Transverse colon (tissue), 4 donors: ENCODE measurements around the gene ANKS1B. TPM values are rescaled to one million over a fixed set of nuclear protein-coding genes. Genes with fewer than 3 reads are reported as not detected.

Experiments
- DNase-seq: peaks from one replicate; pipeline ENCODE4 v3.0.0-alpha.2; 2019
- H3K27ac ChIP-seq, 4 donors: fragments of 200-600 bp; sonication (generic); 2 replicates each; pipeline ENCODE4 v1.5.1; 2016 to 2018; ENCODE audit warnings: inconsistent platforms in 4 of 4
- H3K27me3 ChIP-seq: fragments of 200-600 bp; sonication (generic); 2 replicates; pipeline ENCODE4 v1.5.1; 2017; ENCODE audit warnings: inconsistent platforms
- H3K36me3 ChIP-seq, 4 donors: fragments of 200-600 bp; sonication (generic); 2 replicates each; pipeline ENCODE4 v1.5.1; 2017 to 2019; ENCODE audit warnings: inconsistent platforms in 4 of 4
- H3K4me1 ChIP-seq, 4 donors: fragments of 200-600 bp; sonication (generic); 2 replicates each; pipeline ENCODE4 v1.5.1; 2017 to 2020; ENCODE audit warnings: inconsistent platforms in 4 of 4
- H3K4me3 ChIP-seq, 4 donors: fragments of 200-600 bp; sonication (generic); 1 replicate in 1 of 4; 2 replicates in 3 of 4; pipeline versions ENCODE4 v1.5.1 to v1.6.1; 2017 to 2019; ENCODE audit warnings: inconsistent platforms in 4 of 4
- H3K9me3 ChIP-seq, 2 donors: fragments of 200-600 bp; sonication (generic); 2 replicates each; pipeline ENCODE4 v1.5.1; 2017 to 2019; ENCODE audit warnings: inconsistent platforms in 2 of 2
- CTCF ChIP-seq, 5 experiments: fragments of 200-600 bp in 3 of 5; fragments of 450-650 bp in 2 of 5; sonication (generic) in 3 of 5; IDR thresholded peaks; 1 replicate in 2 of 5; 2 replicates in 3 of 5; pipeline ENCODE4 v1.5.1; 2016 to 2017; ENCODE audit warnings: antibody characterized with exemption in 5 of 5, inconsistent platforms in 3 of 5, mild to moderate bottlenecking in 2 of 5, moderate library complexity in 1 of 5
- EP300 ChIP-seq: sonication (generic); formaldehyde crosslinking; IDR thresholded peaks from one replicate; pipeline ENCODE4 v1.6.1; 2017; ENCODE audit warnings: antibody characterized with exemption, low read depth
- POLR2A ChIP-seq: fragments of 450-650 bp; IDR thresholded peaks from one replicate; pipeline ENCODE4 v1.6.1; 2016; ENCODE audit warnings: antibody characterized with exemption, mild to moderate bottlenecking, moderate library complexity
- POLR2AphosphoS5 ChIP-seq, 3 donors: sonication (generic); formaldehyde crosslinking; IDR thresholded peaks; one replicate each; pipeline ENCODE4 v1.6.1; 2016; ENCODE audit warnings: antibody characterized with exemption in 3 of 3
- WGBS, 2 donors: methylation state at CpG; one replicate each; pipeline ENCODE4 v1.1.5; 2018; ENCODE audit warnings: low coverage in 1 of 2; 5-methylcytosine and 5-hydroxymethylcytosine counted together
- in situ Hi-C, 4 donors: fragments of 200-750 bp; cut with MboI; loops; one replicate each; pipeline versions ENCODE4 v1.15.0 to v1.15.1; 2017; ENCODE audit warnings: low sequenced_read_pairs in 3 of 4, low pct_ligation_motif_present in 1 of 4, low pct_unique_long_range_greater_than_20kb in 1 of 4
- intact Hi-C: fragments of 100-400 bp; cut with DNase I; formaldehyde crosslinking; loops from one replicate; pipeline ENCODE4 v1.15.1; 2023; ENCODE audit warnings: low total_unique reads
- total RNA-seq, 4 donors: library from RNA; depleted of rRNA; stranded (reverse); fragments of >200 nt; gene quantifications; one replicate each; pipeline ENCODE4 v1.1.0, GENCODE V29; 2016

ANKS1B gene
- total RNA-seq, 4 donors from 2014 or later = 1.4 to 6.4 (median 3.5) TPM; not detected in 1

DNA sequence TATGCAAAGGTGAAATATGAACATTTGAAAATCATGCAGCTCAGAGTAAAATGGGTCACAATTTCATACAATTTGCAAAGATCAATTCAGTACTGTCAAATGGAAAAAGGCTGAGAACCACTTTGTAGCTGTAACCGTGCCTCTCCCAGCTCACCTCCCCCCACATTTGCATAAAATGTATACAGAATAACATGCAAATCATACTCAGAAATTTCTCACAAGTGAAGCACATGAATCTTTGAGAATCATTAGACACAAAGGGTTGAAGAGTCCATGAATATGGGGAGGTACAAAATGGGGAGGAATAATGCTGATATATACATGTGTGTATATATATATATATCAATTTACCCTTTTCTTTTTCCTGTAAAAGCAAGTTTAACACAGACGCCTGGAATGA, 1177.5 kb downstream of the ANKS1B start:
- Histone ChIP-seq H3K4me3 (no peak overlapping the region), H3K27ac (no peak overlapping the region), H3K36me3 (no peaks in the 10 kb centered on the region), H3K9me3 (no peaks in the 10 kb centered on the region), H3K4me1 (no peaks in the 10 kb centered on the region), H3K27me3 (no peaks in the 10 kb centered on the region)
- no peak for DNase-seq
- intact Hi-C loops = no loop called here
- in situ Hi-C loops = no loop called here
- 28 to 35% methylated on average over 2 of the region's 2 CpGs for WGBS, 2 donors
- no peak for TF ChIP-seq POLR2A
- no peak for TF ChIP-seq EP300
- no peak for TF ChIP-seq POLR2AphosphoS5 (IDR thresholded peaks at IDR 0.05)
- no peak for TF ChIP-seq CTCF (IDR thresholded peaks at IDR 0.05)

DNA sequence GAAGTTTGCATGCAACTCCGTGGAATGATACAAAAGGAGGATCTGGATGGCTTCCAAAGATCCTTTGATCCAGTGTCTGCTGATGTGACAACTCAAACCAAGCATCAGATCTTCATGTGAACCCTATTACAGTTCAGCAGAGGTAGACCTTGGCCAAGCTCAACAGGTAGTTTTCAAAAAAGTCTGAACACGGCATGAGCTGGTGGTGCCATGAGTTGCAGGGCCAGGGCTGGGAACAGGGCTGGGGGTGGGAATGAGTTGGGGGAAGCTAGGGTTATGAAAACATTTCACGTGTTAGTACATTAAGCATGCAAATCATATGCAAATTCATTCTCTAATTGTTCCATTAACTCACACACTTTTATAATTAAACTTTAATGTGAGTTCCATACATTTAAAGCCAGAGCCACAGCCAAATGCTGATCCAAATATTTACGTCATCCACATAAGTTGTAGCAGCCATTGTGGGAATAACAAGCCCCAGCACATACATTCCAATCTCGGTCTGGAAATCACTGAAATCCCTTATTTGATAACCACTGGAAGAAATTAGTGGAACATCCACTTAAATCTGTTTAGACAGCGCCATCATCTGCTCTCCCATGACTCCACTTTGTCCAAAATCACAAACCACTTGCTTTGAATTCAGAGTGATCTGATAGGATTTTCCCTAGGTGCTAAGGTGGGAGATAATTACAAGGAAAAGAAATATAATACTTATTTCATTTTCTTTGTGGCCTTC, 1181.1 kb downstream of the ANKS1B start:
- intact Hi-C loops = no loop called here
- WGBS, 2 donors = 62 to 66% methylated on average over 4 to 6 of the region's 6 CpGs

DNA sequence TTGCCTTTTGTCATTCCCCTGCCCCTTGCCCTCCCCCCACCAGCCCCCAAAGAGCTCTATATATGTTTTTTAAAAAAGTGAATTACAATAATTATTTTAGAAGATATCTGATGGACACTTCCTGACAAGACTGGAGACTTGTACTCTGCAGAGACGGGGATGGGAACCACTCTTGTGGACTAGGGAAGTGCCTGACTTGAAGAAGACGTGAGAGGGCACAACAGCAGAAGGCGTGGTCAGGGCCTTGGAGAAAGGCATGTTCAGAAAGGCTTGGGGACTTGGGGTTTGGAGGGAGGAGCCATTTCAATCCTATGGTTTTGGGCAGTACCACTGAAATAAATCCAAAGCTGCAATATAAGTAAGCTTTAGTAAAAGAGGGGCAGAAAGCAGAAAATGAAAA, 1184.9 kb downstream of the ANKS1B start:
- intact Hi-C loops = no loop called here

More for the DNA sequence above, 1181.1 kb downstream of the ANKS1B start:
- Histone ChIP-seq H3K4me1 (no peaks in the 10 kb centered on the region), H3K9me3 (no peaks in the 10 kb centered on the region), H3K36me3 (no peaks in the 10 kb centered on the region), H3K4me3 (no peak overlapping the region), H3K27me3 (no peaks in the 10 kb centered on the region), H3K27ac (no peak overlapping the region)
- no peak for TF ChIP-seq EP300
- no peak for TF ChIP-seq POLR2A
- no peak for TF ChIP-seq POLR2AphosphoS5 (IDR thresholded peaks at IDR 0.05)
- TF ChIP-seq CTCF (IDR thresholded peaks at IDR 0.05) = no peak
- in situ Hi-C loops = no loop called here
- DNase-seq = no peak

More for the DNA sequence above, 1184.9 kb downstream of the ANKS1B start:
- H3K27me3 ChIP-seq = no peaks in the 10 kb centered on the region
- no peak overlapping the region for H3K4me3 ChIP-seq
- WGBS, 2 donors = 60 to 68% methylated on average over 1 to 3 of the region's 3 CpGs
- no peak overlapping the region for H3K27ac ChIP-seq
- H3K4me1 ChIP-seq = no peaks in the 10 kb centered on the region
- no peak for DNase-seq
- TF ChIP-seq POLR2A (no peak), CTCF (IDR thresholded peaks at IDR 0.05) (no peak), POLR2AphosphoS5 (IDR thresholded peaks at IDR 0.05) (no peak), EP300 (no peak)
- in situ Hi-C loops = no loop called here
- H3K9me3 ChIP-seq = no peaks in the 10 kb centered on the region
- no peaks in the 10 kb centered on the region for H3K36me3 ChIP-seq
